ENCODE measurements around the gene KRTAP15-1.

Gene KRTAP15-1, protein sequence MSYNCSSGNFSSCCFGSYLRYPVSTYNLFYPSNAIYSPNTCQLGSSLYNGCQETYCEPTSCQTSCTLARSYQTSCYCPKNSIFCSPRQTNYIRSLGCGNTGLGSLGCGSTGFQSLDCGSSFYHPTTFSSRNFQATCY

DNA sequence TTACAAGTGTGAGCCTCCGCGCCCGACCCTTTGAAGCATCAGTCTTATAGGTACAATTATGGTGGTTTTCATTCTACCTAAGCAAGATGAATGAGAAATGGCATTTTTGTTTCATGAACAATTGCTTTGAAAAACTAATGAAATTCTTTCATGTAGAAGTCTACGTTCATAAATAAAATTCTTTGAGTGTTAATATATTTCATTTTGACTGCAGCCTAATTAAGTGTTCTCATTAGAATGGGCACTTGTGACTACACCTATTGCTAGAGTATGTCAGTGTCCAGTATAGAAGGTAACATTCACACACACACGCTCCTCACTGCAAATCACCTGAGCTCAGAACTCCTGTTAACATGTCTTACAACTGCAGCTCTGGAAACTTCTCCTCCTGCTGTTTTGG lies at the start of gene KRTAP15-1:
TSS of gene KRTAP15-1 (plus strand) at position 301 of the 400 bp plus-strand sequence. CDS start at position 354, 53 bp downstream.
- Histone ChIP-seq H3K4me3 (ENCODE audit: low read length, poor library complexity, severe bottlenecking) (no peak within 1 kb of the TSS), H3K79me2 (ENCODE audit: insufficient read depth, low read length) (no peaks in the 10 kb centered on the region), H3K4me2 (ENCODE audit: low read depth, low read length, poor library complexity, severe bottlenecking) (no peak within 1 kb of the TSS), H3F3A (ENCODE audit: low read depth) (no peaks in the 10 kb centered on the region), H2AFZ (ENCODE audit: low read length) (no peak within 1 kb of the TSS), H3K4me1 (ENCODE audit: insufficient read depth, low read length, poor library complexity, severe bottlenecking) (no peaks in the 10 kb centered on the region), H3K9me3 (ENCODE audit: insufficient read depth, low read depth, low read length) (no peaks in the 10 kb centered on the region), H3K27me3 (ENCODE audit: insufficient read depth, low read length, poor library complexity, severe bottlenecking) (no peaks in the 10 kb centered on the region), H3K9me2 (replicated peaks; ENCODE audit: low read depth, low read length) (no peaks in the 10 kb centered on the region), H4K20me1 (ENCODE audit: insufficient read depth, low read length, poor library complexity, severe bottlenecking) (no peaks in the 10 kb centered on the region), H3K9ac (ENCODE audit: low read depth, low read length, poor library complexity, severe bottlenecking) (no peak within 1 kb of the TSS), H3K36me3 (ENCODE audit: insufficient read depth, low read length) (no peaks in the 10 kb centered on the region)
- TF ChIP-seq EZH2phosphoT487 (IDR thresholded peaks at IDR 0.05; ENCODE audit: borderline replicate concordance), result no peak
- TF ChIP-seq, protein P1, sequence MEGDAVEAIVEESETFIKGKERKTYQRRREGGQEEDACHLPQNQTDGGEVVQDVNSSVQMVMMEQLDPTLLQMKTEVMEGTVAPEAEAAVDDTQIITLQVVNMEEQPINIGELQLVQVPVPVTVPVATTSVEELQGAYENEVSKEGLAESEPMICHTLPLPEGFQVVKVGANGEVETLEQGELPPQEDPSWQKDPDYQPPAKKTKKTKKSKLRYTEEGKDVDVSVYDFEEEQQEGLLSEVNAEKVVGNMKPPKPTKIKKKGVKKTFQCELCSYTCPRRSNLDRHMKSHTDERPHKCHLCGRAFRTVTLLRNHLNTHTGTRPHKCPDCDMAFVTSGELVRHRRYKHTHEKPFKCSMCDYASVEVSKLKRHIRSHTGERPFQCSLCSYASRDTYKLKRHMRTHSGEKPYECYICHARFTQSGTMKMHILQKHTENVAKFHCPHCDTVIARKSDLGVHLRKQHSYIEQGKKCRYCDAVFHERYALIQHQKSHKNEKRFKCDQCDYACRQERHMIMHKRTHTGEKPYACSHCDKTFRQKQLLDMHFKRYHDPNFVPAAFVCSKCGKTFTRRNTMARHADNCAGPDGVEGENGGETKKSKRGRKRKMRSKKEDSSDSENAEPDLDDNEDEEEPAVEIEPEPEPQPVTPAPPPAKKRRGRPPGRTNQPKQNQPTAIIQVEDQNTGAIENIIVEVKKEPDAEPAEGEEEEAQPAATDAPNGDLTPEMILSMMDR (conservative IDR thresholded peaks at IDR 0.05; ENCODE audit: low read length), result no peak

DNA sequence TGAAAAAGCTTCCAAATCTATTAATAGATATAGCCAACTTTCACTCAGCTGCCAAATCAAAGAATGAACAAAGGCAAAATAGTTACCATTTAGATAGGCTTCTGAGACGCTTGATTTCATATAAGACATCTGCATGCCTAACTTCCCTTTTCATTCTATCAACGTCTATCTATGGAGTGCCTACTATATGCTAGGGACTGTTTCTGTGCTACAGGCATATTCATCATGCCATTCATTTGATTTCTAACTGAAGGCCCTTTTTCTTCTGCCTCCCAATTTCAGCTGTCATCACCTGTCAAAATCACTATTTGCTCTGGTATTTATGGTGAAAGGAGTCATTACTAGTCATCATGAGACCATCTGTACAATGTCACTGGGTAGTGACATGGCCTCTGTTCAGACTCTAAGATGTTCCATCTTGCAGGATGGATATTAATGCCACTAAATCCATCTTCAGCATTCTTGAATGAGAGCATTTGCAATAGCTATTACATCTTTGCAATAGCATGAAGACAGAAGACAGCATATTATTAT lies 48.5 kb upstream of the KRTAP15-1 start:
- Histone ChIP-seq H3K9ac (ENCODE audit: low read depth, low read length, poor library complexity, severe bottlenecking) (no peak overlapping the region), H3K4me1 (ENCODE audit: insufficient read depth, low read length, poor library complexity, severe bottlenecking) (no peaks in the 10 kb centered on the region), H3K4me2 (ENCODE audit: low read depth, low read length, poor library complexity, severe bottlenecking) (no peak overlapping the region), H3K36me3 (ENCODE audit: insufficient read depth, low read length) (no peaks in the 10 kb centered on the region), H3K9me3 (ENCODE audit: insufficient read depth, low read depth, low read length) (no peaks in the 10 kb centered on the region), H3K79me2 (ENCODE audit: insufficient read depth, low read length) (no peaks in the 10 kb centered on the region), H3K4me3 (ENCODE audit: low read length, poor library complexity, severe bottlenecking) (no peak overlapping the region), H2AFZ (ENCODE audit: low read length) (no peak overlapping the region), H3K9me2 (replicated peaks; ENCODE audit: low read depth, low read length) (no peaks in the 10 kb centered on the region), H3F3A (ENCODE audit: low read depth) (no peaks in the 10 kb centered on the region), H3K27me3 (ENCODE audit: insufficient read depth, low read length, poor library complexity, severe bottlenecking) (no peaks in the 10 kb centered on the region), H4K20me1 (ENCODE audit: insufficient read depth, low read length, poor library complexity, severe bottlenecking) (no peaks in the 10 kb centered on the region)
- TF ChIP-seq EZH2phosphoT487 (IDR thresholded peaks at IDR 0.05; ENCODE audit: borderline replicate concordance), result no peak
- TF ChIP-seq, protein P1 (conservative IDR thresholded peaks at IDR 0.05; ENCODE audit: low read length), result no peak

DNA sequence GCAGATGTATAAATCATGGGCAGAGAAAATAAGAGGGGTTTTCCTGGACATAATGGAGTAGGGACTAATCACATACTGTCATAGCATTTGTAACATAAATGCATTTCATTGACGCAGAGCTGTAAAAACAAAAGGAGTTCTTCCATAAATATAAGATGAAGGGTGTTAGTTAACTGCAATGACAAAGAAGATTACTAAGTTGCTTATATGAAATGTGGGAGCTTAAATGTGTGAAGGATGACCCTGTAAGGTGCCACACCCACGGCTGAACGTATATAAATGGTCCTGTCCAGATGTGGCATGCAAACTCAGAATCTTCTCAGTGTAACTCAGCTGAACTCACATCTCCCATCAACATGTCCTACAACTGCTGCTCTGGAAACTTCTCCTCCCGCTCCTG lies 44.3 kb upstream of the KRTAP15-1 start, which contains the start of gene KRTAP13-1:
TSS of gene KRTAP13-1 (plus strand) at position 301 of the 400 bp plus-strand sequence. CDS start at position 357, 56 bp downstream.
- TF ChIP-seq EZH2phosphoT487 (IDR thresholded peaks at IDR 0.05; ENCODE audit: borderline replicate concordance), result no peak
- TF ChIP-seq, protein P1 (conservative IDR thresholded peaks at IDR 0.05; ENCODE audit: low read length), result no peak

More for the DNA sequence above, 44.3 kb upstream of the KRTAP15-1 start, which contains the start of gene KRTAP13-1:
- H2AFZ ChIP-seq (ENCODE audit: low read length), result no peak within 1 kb of the TSS
- H3K27me3 ChIP-seq (ENCODE audit: insufficient read depth, low read length, poor library complexity, severe bottlenecking), result no peaks in the 10 kb centered on the region
- H3K9me3 ChIP-seq (ENCODE audit: insufficient read depth, low read depth, low read length), result no peaks in the 10 kb centered on the region
- H3K4me2 ChIP-seq (ENCODE audit: low read depth, low read length, poor library complexity, severe bottlenecking), result no peak within 1 kb of the TSS
- no peaks in the 10 kb centered on the region for H3K9me2 ChIP-seq (replicated peaks; ENCODE audit: low read depth, low read length)
- no peaks in the 10 kb centered on the region for H4K20me1 ChIP-seq (ENCODE audit: insufficient read depth, low read length, poor library complexity, severe bottlenecking)
- H3K79me2 ChIP-seq (ENCODE audit: insufficient read depth, low read length), result no peaks in the 10 kb centered on the region
- H3K4me1 ChIP-seq (ENCODE audit: insufficient read depth, low read length, poor library complexity, severe bottlenecking), result no peaks in the 10 kb centered on the region
- no peaks in the 10 kb centered on the region for H3F3A ChIP-seq (ENCODE audit: low read depth)
- no peak within 1 kb of the TSS for H3K4me3 ChIP-seq (ENCODE audit: low read length, poor library complexity, severe bottlenecking)
- H3K9ac ChIP-seq (ENCODE audit: low read depth, low read length, poor library complexity, severe bottlenecking), result no peak within 1 kb of the TSS
- H3K36me3 ChIP-seq (ENCODE audit: insufficient read depth, low read length), result no peaks in the 10 kb centered on the region

All from Loucy (cell line).